HuH-7 (cell line): ENCODE measurements around the gene ANKRD7.
"Not testable (repeated sequence)": the region's sequence is repeated elsewhere in the genome, so short reads cannot be mapped to it uniquely, and the experiment has no call there.

Experiments used
- DNase-seq: peaks from one replicate; pipeline ENCODE4 v3.0.0; 2011; ENCODE audit warnings: low spot score

The ANKRD7 gene

DNA sequence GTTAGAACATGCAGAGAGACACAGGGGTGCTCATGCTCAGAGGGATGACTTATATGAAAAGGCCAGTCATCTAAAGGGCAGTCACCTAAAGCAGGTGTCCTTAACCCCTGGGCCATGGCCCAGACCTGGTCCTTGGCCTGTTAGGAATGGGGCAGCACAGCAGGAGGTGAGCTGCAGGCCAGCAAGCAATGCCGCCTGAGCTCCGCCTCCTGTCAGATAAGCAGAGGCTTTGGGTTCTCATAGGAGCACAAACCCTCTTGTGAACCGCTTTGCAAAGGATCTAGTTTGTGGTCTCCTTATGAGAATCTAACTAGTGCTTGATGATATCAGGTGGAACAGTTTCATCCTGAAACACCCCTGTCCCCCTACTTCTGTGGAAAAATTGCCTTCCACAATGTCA lies 14.5 kb downstream of the ANKRD7 start:
- no peak for DNase-seq

DNA sequence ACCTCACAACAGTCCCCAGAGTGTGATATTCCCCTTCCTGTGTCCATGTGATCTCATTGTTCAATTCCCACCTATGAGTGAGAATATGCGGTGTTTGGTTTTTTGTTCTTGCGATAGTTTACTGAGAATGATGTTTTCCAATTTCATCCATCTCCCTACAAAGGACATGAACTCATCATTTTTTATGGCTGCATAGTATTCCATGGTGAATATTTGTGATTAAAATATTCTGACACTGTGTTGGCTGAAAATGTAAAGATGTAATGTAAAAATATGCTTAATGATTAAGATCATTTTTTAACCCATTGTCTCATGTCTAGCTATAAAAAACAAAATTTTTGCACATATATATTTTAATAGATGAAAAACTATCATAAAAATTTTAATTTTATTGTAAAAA lies 15.8 kb downstream of the ANKRD7 start:
- not testable (repeated sequence) for DNase-seq

DNA sequence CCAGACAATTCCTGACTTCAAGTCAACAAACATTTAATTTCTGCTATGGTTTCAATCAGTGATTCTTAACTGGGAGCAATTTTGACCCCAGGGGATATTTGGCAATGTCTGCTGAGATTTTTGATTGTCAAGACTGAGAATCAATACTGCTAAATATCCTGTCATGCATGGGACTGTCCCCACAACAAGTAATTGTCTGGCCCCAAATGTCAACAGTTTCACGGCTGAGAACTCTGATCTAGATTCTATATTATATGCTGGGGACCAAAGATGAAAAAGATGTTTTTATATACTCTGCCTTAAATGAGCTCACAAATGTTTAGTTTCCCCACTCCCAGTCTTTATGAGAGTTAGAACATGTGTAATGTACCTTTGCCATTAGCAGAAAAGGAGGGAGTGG lies 19.2 kb downstream of the ANKRD7 start:
- no peak for DNase-seq

DNA sequence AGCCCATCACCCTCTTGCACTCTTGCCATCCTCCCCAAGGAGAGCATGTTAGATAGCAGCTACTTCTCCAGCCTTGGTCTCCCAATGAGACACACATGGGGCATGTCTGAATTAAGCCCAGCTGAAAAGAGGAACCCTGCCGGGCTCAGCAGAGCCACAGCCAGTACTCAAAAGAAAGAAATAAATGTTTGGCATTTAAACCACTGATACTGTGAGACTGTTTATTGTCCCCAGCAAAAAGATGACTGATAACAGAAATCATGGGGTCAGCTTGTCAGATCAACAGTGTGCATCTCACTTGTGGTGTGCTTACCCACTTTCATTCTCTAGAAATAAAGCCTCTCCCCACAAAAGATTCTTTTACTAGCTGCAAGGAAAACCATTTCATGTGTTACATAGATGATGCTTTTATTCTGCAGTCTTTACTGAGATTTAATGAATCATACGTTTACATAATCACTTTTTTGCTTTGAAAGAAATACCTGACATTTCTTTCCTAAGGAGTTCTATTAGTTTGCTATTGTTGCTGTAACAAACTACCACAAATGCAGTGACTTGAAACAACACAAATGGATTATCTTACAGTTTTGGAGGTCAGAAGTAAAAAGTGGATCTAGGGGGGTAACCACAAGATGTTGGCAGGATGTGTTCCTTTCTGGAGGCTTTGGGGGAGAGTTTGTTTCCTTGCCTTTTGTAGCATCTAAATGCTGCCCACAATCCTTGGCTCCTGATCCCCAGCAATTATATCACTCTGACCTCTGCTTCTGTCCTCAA lies 20.9 kb downstream of the ANKRD7 start:
- DNase-seq = no peak

DNA sequence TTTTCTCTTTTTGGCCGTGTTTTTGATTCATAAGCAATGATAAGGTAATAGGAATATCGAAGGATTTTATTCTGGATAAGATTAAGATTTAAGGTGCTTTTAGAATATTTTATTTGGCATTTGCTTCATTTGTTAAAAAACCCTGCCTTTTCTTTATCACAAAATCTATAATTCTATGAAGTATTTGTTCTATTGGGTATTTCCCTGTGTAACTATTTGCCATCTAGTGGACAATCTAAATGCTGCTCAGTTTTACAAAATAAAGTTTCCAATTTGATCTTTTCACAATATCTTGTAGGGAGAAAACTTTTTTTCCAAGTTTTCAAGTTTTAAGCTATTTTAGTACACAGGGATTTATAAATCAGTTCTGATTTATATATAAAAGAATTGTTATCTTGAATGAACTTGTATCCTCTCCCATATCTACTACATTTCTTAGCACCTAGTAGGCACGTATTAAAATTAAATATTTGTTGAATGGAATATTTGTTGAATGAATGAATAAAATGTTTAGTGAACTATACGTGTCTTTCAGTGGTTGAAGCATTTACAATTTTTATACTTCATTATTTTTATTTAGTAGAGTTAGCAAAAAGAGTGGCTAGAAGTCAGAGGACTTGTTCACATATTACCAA lies 26.5 kb downstream of the ANKRD7 start:
- DNase-seq = no peak

DNA sequence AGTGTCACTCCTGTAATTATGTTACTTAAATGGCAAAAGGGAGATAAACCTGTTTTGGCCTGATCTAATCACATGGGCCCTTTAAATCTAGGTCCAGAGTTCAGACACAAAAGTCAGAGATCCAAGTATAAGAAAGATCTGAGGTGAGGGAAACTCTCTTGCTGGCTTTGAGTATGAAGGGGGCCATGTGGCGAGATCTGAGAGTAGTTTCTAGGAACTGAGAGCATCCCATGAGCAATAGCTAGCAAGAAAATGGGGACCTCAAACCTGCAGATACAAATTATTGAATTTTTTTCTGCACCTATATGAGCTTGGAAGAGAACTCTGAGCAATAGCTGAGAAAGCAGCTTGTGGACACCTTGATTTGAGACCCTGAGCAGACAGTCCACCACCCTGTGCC lies 27.6 kb downstream of the ANKRD7 start:
- DNase-seq = no peak

DNA sequence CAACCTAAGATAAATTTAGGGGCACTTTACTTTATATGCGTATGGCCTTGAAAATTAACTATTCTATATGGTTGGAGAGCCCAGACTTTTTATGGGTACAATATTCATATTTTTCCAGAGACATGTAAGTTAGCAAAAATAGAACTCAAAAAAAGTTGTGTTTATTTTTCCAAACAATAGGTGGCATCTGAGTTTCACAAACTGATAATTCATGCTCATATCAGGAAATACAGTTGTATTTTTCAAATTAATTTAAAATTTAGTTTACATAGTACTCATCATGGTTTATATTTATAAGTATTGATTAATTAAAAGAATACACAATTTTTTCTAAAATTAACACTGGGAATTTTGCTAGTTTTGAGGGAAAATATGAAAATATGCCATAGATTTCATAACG lies 34.6 kb downstream of the ANKRD7 start:
- no peak for DNase-seq

DNA sequence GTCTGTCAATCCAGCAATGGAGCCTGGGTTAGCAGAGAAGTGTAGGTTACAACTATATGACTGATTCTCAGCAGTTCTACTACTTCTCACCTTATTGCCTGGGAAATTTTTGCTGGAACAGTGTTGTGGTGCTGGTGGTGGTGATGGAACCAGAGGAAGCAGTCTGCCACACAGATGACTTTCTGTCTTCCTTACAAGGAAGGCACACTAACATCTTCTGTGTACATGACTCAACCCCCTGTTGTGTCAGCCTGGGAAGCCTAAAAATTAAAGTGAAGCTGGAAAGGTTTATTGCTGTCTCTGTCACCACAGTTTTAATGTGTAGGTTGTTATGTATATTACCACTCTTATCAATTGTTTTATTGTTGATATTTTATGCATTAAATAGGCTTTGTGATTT lies 40.3 kb downstream of the ANKRD7 start:
- no peak for DNase-seq

DNA sequence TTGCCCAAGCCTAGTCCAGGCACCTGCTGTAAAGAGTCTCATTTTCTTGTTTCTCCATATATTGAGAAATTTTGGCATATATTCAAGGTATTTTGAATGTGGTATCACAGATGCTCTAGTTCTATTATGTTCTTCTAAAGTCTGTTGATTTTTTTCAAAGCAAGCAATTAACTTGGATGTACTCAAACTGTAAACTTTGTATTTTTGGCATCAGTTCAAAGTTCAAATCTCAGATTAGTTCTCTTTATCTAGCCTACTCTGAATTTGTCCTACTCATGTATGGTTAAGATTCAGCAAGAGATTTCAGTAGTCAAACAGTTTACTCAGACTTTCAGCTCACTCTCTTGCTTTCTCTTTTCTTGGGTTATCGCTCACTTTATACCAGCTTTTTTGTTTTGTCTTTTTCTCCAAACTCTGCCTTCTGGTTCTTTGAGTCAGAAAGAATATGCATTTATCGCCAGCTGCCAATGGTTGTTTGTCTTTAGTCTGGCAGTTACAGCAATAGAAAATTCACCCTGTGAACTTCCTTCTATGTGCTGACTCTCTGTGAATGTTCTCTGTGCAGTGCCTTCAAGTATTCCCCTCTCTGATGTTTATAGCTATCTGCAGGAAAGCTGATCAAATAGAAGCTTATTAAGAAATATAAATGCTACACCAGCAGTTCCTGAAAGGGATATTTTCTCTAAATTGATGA lies 56.0 kb downstream of the ANKRD7 start:
- no peak for DNase-seq

DNA sequence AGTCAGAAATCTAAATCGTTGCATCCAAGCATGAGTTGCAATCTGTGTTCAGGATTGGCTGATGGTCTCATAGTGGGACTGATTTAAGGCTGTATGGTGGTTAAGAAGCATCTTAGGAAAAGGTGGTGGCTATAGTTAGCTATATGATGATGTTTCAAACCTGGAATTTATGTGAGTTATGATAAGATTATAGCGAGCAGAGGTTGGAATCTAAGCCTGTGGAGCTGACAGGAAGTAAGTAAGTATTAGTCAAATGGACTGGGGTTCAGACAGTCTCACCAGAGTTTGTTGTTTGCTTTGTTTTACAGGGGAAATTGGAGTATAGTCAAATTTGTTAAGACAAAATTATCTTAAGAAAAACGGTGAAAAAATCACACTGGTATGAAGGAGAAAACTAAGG lies 56.7 kb downstream of the ANKRD7 start:
- DNase-seq = no peak

DNA sequence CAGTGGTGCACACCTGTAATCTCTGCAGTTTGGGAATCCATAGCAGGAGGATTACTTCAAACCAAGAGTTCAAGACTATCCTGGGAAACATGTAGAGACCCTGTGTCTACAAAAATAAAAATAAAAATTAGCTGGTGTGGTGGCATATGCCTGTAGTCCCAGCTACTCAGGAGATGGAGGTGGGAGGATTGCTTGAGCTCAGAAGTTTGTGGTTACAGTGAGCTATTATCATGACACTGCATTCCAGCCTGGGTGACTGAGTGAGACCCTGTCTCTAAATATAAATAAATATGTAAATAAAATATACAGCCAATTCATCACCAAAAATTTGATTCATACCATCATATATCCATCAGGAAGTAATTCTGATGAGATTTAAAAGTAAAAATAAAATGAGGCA lies 60.9 kb downstream of the ANKRD7 start:
- no peak for DNase-seq

DNA sequence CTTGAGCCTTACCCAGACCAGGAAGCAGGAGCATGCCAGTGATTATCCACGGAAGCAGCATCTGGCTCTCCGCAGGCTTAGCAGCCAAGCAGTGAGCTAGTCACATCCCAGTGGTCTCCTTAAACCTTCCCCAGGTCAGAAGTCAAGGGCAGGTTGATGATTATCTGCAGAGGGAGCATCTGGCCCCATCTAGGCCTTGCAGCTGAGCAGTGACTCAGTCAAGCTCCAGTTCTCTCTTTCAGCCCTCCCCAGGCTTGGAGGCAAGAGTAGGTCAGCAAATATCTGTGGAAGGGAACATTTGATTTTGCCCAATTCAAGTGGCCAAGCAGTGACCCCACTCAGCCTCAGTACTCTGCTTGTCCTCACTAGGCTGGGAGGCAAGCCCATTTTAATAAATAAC lies 61.6 kb downstream of the ANKRD7 start:
- DNase-seq = no peak

DNA sequence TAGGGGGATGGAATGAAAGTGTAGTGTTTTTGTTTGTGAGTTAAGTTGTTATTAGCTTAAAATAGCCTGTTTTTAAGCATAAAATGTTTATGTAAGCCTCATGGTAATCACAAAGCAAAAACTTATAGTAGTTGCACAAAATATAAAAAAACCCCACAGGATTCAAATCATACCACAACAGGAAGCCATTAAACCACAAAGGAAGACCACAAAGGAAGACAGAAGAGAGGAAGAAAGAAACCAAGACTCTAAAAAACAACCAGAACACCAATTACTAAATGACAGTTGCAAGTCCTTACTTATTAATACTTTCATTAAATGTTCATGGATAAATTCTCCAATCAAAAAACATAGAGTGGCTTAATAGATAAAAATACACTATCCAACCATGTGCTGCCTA lies 63.6 kb downstream of the ANKRD7 start:
- DNase-seq = no peak

DNA sequence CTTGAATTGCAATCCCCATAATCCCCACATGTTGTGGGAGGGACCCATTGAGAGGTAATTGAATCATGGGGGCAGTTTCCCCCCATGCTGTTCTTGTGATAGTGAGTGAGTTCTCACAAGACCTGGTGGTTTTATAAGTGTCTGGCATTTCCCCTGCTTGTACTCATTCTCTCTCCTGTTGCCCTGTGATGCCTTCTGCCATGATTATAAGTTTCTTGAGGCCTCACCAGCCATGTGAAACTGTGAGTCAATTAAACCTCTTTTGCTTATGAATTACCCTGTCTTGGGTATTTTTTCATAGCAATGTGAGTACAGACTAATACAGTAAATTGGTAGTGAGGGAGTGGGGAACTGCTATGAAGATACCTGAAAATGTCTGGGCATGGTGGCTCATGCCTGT lies 65.0 kb downstream of the ANKRD7 start:
- DNase-seq = no peak
